Measurements from ENCODE around the gene MAGOHB. TPM values are rescaled to one million over a fixed set of nuclear protein-coding genes. Genes with fewer than 3 reads are reported as not detected.

The MAGOHB gene
- total and polyA plus RNA-seq, 2 of the 4 experiments (the other 2 are of a cell fraction) = 6.3 to 20.3 TPM

DNA sequence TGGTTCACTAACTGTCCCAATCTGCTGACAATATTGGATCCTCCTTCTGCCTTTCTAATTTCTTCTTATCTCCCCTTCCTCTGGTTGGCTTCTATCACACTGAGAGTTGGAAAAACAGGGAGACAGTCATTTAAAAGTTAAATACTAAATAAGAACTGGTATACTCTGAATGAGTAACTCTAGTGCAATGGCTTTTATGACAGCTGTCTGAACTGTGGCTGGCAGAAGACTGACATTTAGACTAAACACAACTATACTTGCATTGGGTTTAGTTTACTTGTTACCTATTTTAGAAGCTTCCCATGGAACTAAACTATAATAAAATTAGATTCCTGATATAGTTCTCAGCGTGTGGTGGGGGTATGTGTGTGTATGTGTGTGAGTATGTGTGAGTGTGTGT, 7.9 kb upstream of the MAGOHB start:
- ChIA-PET POLR2A (ENCODE audit: unreplicated experiment) (no interaction called here), CTCF (no interaction called here)
- Histone ChIP-seq H3K4me2 (ENCODE audit: low read depth, low read length) (no peak overlapping the region), H2BK120ac (ENCODE audit: low read depth, low read length) (no peak overlapping the region), H4K8ac (ENCODE audit: low read depth in 2 of 2, low read length in 2 of 2) (no peak overlapping the region), H4K91ac (ENCODE audit: insufficient read depth, low read depth, low read length) (no peak overlapping the region), H3K23ac (ENCODE audit: low read depth, low read length) (no peak overlapping the region), H3K4me3 (ENCODE audit: insufficient read depth, low read depth, low read length) (no peak overlapping the region), H4K5ac (ENCODE audit: low read depth, low read length) (no peak overlapping the region), H3K79me1 (ENCODE audit: low read depth in 1 of 2, low read length in 2 of 2) (peaks cover 0 to 4% of the 10 kb centered on the region in 2 experiments; a peak in 1 of 4 replicates), H2BK15ac (ENCODE audit: low read depth, low read length) (no peak overlapping the region), H2AK9ac (replicated peaks; ENCODE audit: low read depth, low read length, poor library complexity) (no peak overlapping the region), H2AK5ac (ENCODE audit: low read depth, low read length) (no peak overlapping the region), H4K20me1 (ENCODE audit: insufficient read depth, low read length) (no peaks in the 10 kb centered on the region), H3K18ac (ENCODE audit: low read depth, low read length) (no peak overlapping the region; the same call in 1 of the 2 replicates), H3K27ac (ENCODE audit: insufficient read depth, low read length) (no peak overlapping the region), H3K9ac (ENCODE audit: low read depth, low read length) (no peak overlapping the region), H3K4ac (ENCODE audit: low read depth, low read length) (no peak overlapping the region), H3K9me1 (ENCODE audit: insufficient read depth, low read length) (peaks cover 4% of the 10 kb centered on the region; the same call in 1 of the 2 replicates), H2BK20ac (ENCODE audit: low read depth, low read length) (no peak overlapping the region), H2AFZ (replicated peaks; ENCODE audit: low read length, poor library complexity) (no peak overlapping the region), H3K9me3 (ENCODE audit: control insufficient read depth, insufficient read depth, low read length) (no peaks in the 10 kb centered on the region), H3K56ac (ENCODE audit: extremely low read depth, insufficient read depth, low read length) (no peak overlapping the region), H3K36me3 (ENCODE audit: control insufficient read depth, insufficient read depth, low read length) (no peaks in the 10 kb centered on the region), H3K4me1 (ENCODE audit: control insufficient read depth, insufficient read depth, low read length) (peaks cover 2% of the 10 kb centered on the region; the same call in 1 of the 2 replicates), H3K14ac (replicated peaks; ENCODE audit: low read depth, low read length) (no peak overlapping the region), H3K27me3 (ENCODE audit: control insufficient read depth, insufficient read depth, low read length) (no peaks in the 10 kb centered on the region), H2BK5ac (ENCODE audit: low read depth, low read length, poor library complexity, severe bottlenecking) (no peak overlapping the region)
- no peak for TF ChIP-seq CHD1 (IDR thresholded peaks at IDR 0.05; ENCODE audit: low read depth, low read length)
- TF ChIP-seq MAZ (IDR thresholded peaks at IDR 0.05; ENCODE audit: borderline replicate concordance, low read depth, low read length) = no peak
- TF ChIP-seq, protein P1, sequence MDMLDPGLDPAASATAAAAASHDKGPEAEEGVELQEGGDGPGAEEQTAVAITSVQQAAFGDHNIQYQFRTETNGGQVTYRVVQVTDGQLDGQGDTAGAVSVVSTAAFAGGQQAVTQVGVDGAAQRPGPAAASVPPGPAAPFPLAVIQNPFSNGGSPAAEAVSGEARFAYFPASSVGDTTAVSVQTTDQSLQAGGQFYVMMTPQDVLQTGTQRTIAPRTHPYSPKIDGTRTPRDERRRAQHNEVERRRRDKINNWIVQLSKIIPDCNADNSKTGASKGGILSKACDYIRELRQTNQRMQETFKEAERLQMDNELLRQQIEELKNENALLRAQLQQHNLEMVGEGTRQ (IDR thresholded peaks at IDR 0.05; ENCODE audit: low read depth, low read length) = no peak
- TF ChIP-seq FOS (IDR thresholded peaks at IDR 0.05; ENCODE audit: low read depth, low read length) = no peak
- TF ChIP-seq RCOR1 (IDR thresholded peaks at IDR 0.05; ENCODE audit: insufficient replicate concordance, low read length) = no peak
- no peak for TF ChIP-seq POLR2A (IDR thresholded peaks at IDR 0.05; ENCODE audit: low read depth, low read length)
- no peak for TF ChIP-seq MXI1 (IDR thresholded peaks at IDR 0.05; ENCODE audit: borderline replicate concordance, low read depth, low read length)
- TF ChIP-seq MAFK (IDR thresholded peaks at IDR 0.05; ENCODE audit: low read depth, low read length) = no peak
- TF ChIP-seq RFX5 (IDR thresholded peaks at IDR 0.05; ENCODE audit: low read depth, low read length) = no peak
- TF ChIP-seq BHLHE40 (IDR thresholded peaks at IDR 0.05; ENCODE audit: low read depth, low read length) = no peak
- no peak for DNase-seq
- intact Hi-C loops (cut with micrococcal nuclease) = loop anchor here (5.0 kb wide), 1 partner anchor 46 kb away; no protein-coding TSS in a partner anchor
- BruUV-seq (replicated peaks) = no TSS peak
- no peak for ATAC-seq (ENCODE audit: low read depth)
- WGBS, 2 experiments (ENCODE audit: extremely low coverage in 2 of 2, insufficient read length in 1 of 2) = no CpG with 5 or more reads among the region's 1 CpG
- dilution Hi-C loops (cut with HindIII; ENCODE audit: low sequenced_read_pairs, unreplicated experiment) = no loop called here
- in situ Hi-C loops (cut with MboI; ENCODE audit: low sequenced_read_pairs) = no loop called here
